Muscle layer of colon (tissue), 2 donors: ENCODE measurements around the gene TMEM9.
A peak's percentile ranks its signal among the peaks of the same experiment; 100 is the strongest.
"Not testable (repeated sequence)": the region's sequence is repeated elsewhere in the genome, so short reads cannot be mapped to it uniquely, and the experiment has no call there.

Experiments used
- H3K27ac ChIP-seq: one replicate; pipeline ENCODE4 v1.7.0; 2013; ENCODE audit warnings: low read depth, mild to moderate bottlenecking, low read length, moderate library complexity
- H3K27me3 ChIP-seq, 2 donors: one replicate each; pipeline ENCODE4 v1.7.0; 2013; ENCODE audit warnings: low read length in 2 of 2, mild to moderate bottlenecking in 2 of 2; ENCODE audit not compliant: insufficient read depth in 2 of 2, control insufficient read depth in 1 of 2
- H3K36me3 ChIP-seq: one replicate; pipeline ENCODE4 v1.7.0; 2013; ENCODE audit warnings: mild to moderate bottlenecking, low read length; ENCODE audit not compliant: insufficient read depth
- H3K4me1 ChIP-seq: one replicate; pipeline ENCODE4 v1.7.0; 2013; ENCODE audit warnings: mild to moderate bottlenecking, low read length; ENCODE audit not compliant: insufficient read depth
- H3K4me3 ChIP-seq, 2 donors: one replicate each; pipeline ENCODE4 v1.7.0; 2013; ENCODE audit warnings: low read length in 2 of 2, low read depth in 1 of 2, mild to moderate bottlenecking in 1 of 2, moderate library complexity in 1 of 2
- H3K9ac ChIP-seq: one replicate; pipeline ENCODE4 v1.7.0; 2013; ENCODE audit warnings: low read length
- H3K9me3 ChIP-seq: one replicate; pipeline ENCODE4 v1.7.0; 2013; ENCODE audit warnings: mild to moderate bottlenecking, low read length
- donor health status: abdominal sarcoma.
- donor health status: Adenocarcinoma of cecum.

Gene TMEM9

DNA sequence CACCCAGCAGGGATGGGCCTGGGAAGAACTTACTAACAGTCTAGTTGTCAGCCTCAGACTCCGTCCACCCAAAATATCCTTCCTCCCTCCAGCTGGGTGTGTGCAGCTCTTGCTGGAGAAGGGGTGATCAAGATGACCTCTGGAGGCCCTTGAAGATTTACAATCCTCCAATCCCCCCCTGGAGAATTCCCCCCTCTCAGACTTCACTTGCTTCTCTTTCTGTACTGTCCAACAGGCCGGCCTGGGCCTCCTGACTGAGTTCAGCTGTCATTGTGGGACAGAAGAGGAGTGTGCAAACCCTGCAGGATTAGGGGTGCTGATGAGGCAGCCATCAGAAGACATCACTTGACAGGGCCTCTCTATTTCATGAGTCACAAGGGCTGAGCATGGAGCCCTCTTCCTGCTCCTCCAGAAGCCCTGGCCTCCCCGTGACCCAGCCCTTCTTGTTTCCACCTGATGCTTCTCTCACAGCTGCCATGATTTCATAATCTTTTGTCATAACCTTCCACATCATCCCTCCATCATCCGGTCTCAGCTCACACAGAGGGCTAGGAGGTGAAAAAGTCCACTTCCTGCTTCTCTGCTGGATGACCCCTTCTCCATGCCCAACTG, 18.8 kb upstream of the TMEM9 start:
- Histone ChIP-seq H3K9ac (no peak overlapping the region), H3K27ac (no peak overlapping the region)

DNA sequence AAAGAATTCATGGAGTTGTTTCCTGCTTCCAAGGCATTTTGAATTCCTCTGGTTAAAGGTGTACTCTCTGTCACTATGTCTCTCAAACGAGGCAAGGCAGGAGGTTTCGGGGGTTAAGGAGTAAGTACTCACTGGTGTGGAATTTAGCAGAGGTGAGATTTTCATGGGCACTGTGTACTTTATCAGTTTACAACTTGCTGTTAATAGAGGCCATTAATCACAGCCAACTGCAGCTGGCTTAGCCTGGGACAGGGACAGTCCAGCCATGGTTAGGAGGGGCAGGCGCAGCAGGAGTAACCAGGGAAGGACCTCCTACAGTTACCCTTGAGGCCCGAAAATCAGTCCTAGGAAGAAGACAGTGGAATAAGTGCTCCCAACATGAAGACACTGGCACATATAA, 18.1 kb upstream of the TMEM9 start:
- peaks cover 6% of the 10 kb centered on the region for H3K4me1 ChIP-seq
- H3K36me3 ChIP-seq = no peaks in the 10 kb centered on the region
- no peak overlapping the region for H3K4me3 ChIP-seq
- no peaks in the 10 kb centered on the region for H3K27me3 ChIP-seq
- H3K27ac ChIP-seq = no peak overlapping the region
- no peak overlapping the region for H3K9ac ChIP-seq
- H3K9me3 ChIP-seq = no peaks in the 10 kb centered on the region

More for the DNA sequence above, 18.8 kb upstream of the TMEM9 start:
- H3K36me3 ChIP-seq = no peaks in the 10 kb centered on the region
- H3K9me3 ChIP-seq = no peaks in the 10 kb centered on the region
- no peak overlapping the region for H3K4me3 ChIP-seq
- peaks cover 6% of the 10 kb centered on the region for H3K4me1 ChIP-seq
- H3K27me3 ChIP-seq = no peaks in the 10 kb centered on the region

DNA sequence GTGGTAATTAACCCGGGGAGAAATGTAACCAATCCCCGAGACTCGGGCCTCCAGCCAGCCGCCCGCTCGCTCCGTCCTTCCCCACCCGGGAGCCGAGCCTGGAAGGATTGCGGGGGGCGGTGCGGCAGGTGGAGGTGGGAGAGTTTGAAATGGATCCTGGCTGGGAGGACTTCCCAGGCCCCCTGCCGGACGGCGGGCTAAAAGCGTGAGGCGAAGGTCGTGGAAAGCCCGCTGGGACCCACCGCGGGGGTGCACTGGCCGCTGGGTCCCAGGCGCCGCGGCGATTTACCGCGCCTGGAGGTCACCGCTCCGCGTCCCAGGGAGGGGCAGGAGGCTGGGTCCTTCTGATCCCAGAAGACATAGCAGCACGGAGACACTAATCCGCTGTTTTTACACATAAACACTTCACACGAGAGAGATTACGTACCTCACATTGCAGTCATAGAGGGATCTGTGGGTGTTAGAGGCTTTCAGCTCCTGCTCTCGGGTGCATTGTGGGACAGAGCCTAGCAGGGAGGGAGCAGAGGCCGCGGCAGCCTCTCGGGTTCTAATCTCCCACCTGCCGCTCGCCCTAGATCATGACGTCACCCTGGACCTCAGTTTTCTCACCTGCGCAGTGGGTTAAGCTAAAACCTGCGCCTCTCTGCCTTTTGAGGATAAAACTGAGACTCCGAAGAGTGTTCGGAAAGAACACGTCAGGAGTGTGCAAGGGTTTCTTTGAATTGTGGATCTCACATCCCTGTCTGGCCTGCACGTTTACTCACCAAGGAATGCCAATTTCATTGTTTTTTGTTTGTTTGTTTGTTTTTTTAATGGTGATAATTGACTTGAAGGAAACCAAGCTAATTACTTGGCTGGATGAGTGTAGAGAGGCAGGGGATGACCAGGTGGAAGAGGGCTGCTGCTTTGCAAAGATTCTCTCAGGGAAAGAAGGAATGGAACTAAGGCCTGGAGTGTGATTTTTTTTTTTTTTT, 17.1 kb upstream of the TMEM9 start:
- Histone ChIP-seq H3K27ac (peak overlapping the region; percentile 57), H3K27me3 (no peaks in the 10 kb centered on the region), H3K9me3 (no peaks in the 10 kb centered on the region), H3K4me1 (peaks cover 6% of the 10 kb centered on the region), H3K36me3 (no peaks in the 10 kb centered on the region), H3K4me3 (peak overlapping the region; percentile 43 to 74), H3K9ac (peak overlapping the region; percentile 72)

DNA sequence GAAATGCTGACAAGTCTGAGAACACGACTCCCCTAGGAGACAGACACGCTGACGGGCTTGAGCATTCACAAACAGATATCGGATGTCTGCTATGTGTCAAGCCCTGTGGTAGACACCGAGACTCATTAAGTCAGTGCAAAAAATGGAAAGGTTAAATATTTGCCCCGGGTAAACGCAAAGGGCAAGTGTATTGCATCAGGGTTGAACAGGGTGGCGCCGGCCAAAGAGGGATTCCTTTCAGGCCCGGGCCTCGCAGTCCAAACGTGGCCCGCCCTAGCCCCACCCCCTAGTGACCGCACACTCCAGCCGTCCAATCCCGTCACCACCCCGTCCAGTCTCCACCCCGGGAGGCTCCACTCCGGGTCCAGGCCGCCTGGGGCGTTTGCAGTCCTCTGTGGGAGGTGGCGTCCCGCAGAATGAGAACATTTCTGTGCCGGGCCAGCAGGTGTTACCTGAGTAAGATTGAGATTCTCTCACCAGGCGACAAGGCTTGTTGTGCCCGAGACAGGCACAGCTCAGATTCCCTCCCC, 16.3 kb upstream of the TMEM9 start:
- H3K4me1 ChIP-seq = peaks cover 6% of the 10 kb centered on the region
- peak overlapping the region; percentile 57 for H3K27ac ChIP-seq
- H3K4me3 ChIP-seq = peak overlapping the region; percentile 43 to 74
- H3K27me3 ChIP-seq = no peaks in the 10 kb centered on the region
- no peaks in the 10 kb centered on the region for H3K9me3 ChIP-seq
- H3K36me3 ChIP-seq = no peaks in the 10 kb centered on the region
- peak overlapping the region; percentile 72 for H3K9ac ChIP-seq

DNA sequence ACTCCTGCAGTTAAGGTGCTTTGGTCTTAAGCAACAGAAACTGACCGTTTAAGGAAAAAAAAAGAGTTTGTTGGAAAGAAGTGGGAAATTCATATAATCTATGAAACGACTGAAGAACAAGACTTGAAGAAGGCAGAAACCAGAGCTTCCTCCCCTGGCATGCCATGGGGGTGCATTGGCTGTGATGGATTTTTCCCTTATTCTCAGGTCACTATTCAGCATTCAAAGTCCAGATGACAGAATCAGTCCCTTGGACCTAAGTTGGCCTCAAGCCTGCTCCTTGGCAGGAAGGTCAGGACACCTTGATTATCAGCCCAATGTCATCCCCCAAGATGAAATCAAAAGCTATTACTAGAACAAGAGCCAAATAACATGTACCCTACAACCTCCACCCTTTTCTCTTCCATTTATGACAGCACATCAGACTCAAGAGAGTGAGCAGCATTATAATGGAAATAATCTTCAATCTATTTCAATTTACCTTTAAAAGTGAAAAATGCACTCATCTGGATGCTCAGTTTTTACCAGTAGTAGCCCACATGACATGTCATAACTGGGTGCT, 15.8 kb upstream of the TMEM9 start:
- Histone ChIP-seq H3K9ac (no peak overlapping the region), H3K27ac (peak overlapping the region; percentile 57), H3K4me3 (peak overlapping the region; percentile 43 to 74), H3K9me3 (no peaks in the 10 kb centered on the region), H3K27me3 (no peaks in the 10 kb centered on the region), H3K36me3 (no peaks in the 10 kb centered on the region), H3K4me1 (peaks cover 6% of the 10 kb centered on the region)

DNA sequence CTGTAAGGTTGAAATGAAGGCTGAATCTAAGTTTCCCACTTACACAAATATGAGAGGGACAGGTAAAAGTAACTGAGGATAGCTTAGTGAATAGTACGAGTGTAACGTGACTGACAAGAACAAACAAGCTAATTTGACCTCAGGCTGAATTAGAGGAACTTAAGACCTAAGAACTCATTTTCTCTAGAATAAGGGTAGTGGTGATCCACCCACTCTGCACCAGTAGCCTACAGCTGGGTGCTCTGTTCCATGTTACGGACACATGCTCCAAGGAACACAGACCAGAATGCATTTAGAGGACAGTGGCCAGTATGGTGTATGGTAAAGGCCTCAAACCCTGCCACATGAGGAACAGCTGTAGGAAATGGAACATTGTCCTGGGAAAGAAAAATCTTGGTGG, 14.9 kb upstream of the TMEM9 start:
- Histone ChIP-seq H3K27ac (no peak overlapping the region), H3K4me3 (no peak overlapping the region), H3K27me3 (no peaks in the 10 kb centered on the region), H3K36me3 (no peaks in the 10 kb centered on the region), H3K9ac (no peak overlapping the region), H3K9me3 (no peaks in the 10 kb centered on the region), H3K4me1 (peaks cover 6% of the 10 kb centered on the region)

DNA sequence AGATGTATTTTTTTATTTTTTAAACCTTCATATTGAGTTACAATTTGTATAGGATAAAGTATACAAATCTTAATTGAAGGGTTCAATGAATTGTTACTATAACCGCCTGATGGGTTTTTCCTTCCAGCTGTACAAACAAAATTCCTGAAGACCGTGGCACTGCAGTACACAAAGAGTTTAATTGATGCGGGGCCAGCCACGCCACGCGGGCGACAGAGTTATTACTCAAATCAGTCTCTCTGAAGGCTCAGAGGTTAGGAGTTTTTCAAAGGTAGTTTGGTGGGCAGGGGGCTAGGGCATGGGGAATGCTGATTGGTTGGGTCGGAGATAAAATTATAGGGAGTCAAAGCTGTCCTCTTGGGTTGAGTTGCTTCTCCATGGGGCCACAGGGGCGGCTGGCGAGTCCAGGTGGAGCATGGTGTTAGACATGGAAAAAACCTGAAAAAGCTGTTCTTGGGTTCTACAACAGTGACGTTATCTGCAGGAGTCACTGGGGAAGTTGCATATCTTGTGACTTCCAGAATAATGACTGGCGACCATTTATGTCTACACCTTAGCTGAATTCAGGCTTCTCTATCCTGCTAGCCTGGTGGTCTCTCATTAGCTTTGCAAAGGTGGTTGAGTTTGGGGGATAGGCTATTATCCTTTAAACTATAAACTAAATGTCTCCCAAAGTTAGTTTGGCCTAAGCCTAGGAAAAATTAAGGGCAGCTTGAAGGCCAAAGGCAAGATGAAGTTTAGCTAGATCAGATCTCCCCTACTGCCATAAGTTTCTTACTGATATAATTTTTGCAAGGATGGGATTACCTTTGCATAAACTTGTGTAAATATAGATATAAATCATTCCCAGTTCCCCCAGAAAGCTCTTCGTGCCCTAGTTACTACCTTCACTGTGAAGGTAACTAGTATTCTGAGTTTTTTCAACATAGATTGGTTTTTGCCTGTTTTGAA, 13.0 kb upstream of the TMEM9 start:
- H3K27ac ChIP-seq = no peak overlapping the region
- no peaks in the 10 kb centered on the region for H3K27me3 ChIP-seq
- H3K9me3 ChIP-seq = no peaks in the 10 kb centered on the region
- no peaks in the 10 kb centered on the region for H3K36me3 ChIP-seq
- no peak overlapping the region for H3K4me3 ChIP-seq
- no peak overlapping the region for H3K9ac ChIP-seq
- H3K4me1 ChIP-seq = peaks cover 11% of the 10 kb centered on the region

DNA sequence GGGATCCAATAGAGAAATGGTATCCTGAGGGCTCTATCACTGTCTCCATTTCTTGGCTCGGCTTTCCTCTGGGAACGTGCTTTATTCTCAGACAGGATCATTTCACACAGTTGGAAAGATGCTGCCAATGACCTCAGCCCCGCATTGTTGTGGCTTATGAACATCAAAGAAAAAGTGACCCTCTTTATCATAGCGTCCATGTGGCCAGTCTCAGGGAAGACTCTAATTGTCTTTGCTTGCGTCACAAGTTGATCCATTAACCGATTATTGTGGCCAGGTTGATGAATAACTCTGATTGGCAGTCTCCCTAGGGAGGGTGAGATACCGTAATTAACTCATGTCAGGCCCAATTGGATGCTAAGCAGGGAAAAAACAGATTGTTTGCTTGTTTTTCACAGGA, 10.4 kb upstream of the TMEM9 start:
- Histone ChIP-seq H3K27me3 (no peaks in the 10 kb centered on the region), H3K9ac (no peak overlapping the region), H3K9me3 (no peaks in the 10 kb centered on the region), H3K36me3 (no peaks in the 10 kb centered on the region), H3K4me3 (no peak overlapping the region), H3K27ac (no peak overlapping the region), H3K4me1 (peaks cover 5% of the 10 kb centered on the region)

DNA sequence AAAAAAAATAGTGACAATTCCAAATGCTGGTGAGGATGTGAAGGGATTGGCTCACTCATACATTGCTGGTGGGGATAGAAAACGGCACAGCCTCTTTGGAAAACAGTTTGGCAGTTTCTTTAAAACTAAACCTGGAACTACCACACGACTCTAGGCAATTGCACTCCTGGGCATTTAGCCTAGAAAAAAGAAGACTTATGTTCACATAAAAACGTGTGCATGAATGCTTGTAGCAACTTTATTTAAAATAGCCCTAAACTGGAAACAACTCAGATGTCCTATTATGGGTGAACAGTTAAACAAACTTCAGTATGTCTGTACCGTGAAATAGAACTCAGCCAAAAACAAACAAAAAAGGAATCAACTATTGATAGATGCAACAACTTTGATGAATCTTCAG, 9.4 kb upstream of the TMEM9 start:
- Histone ChIP-seq H3K4me1 (peaks cover 5% of the 10 kb centered on the region), H3K27ac (no peak overlapping the region), H3K36me3 (no peaks in the 10 kb centered on the region), H3K9me3 (no peaks in the 10 kb centered on the region), H3K9ac (no peak overlapping the region), H3K27me3 (no peaks in the 10 kb centered on the region), H3K4me3 (no peak overlapping the region)

DNA sequence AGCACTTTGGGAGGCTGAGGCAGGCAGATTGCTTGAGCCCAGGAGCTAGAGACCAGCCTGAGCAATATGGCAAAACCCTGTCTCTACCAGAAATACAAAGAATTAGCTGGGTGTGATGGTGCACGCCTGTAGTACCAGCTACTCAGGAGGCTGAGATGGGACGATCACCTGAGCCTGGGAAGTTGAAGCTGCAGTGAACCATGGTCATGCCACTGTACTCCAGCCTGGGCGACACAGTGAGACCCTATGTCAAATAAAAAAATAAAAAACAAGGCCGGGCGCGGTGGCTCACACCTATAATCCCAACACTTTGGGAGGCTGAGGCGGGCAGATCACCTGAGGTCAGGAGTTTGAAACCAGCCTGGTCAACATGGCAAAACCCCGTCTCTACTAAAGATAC, 8.8 kb upstream of the TMEM9 start:
- not testable (repeated sequence) for H3K4me3 ChIP-seq, H3K27me3 ChIP-seq, H3K9ac ChIP-seq, H3K4me1 ChIP-seq, H3K36me3 ChIP-seq, H3K9me3 ChIP-seq, H3K27ac ChIP-seq
